ENCODE data around the gene LETM1.

DNA sequence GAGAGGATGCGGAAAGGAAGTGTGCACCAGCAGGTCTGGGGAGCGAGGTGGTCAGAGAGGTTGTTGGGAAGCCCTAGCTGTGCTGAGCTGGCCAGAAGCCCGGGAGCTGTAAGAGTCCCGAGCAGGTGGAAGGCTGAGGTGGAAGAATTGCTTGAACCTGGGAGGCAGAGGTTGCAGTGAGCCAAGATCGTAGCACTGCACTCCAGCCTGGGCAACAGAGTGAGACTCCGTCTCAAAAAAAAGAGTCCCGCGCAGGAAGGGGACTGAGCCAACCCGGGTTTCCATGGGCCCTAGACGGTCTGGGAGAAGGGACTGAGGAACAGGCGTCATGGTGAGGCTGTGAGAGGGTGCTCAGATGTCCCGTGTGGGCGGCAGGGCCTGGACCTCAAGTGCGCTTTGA, 75.5 kb downstream of the LETM1 start:
- TF ChIP-seq, protein P1, sequence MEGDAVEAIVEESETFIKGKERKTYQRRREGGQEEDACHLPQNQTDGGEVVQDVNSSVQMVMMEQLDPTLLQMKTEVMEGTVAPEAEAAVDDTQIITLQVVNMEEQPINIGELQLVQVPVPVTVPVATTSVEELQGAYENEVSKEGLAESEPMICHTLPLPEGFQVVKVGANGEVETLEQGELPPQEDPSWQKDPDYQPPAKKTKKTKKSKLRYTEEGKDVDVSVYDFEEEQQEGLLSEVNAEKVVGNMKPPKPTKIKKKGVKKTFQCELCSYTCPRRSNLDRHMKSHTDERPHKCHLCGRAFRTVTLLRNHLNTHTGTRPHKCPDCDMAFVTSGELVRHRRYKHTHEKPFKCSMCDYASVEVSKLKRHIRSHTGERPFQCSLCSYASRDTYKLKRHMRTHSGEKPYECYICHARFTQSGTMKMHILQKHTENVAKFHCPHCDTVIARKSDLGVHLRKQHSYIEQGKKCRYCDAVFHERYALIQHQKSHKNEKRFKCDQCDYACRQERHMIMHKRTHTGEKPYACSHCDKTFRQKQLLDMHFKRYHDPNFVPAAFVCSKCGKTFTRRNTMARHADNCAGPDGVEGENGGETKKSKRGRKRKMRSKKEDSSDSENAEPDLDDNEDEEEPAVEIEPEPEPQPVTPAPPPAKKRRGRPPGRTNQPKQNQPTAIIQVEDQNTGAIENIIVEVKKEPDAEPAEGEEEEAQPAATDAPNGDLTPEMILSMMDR (IDR thresholded peaks at IDR 0.05 in 4 of 5, conservative IDR thresholded peaks at IDR 0.05 in 1 of 5): no peak
- TF ChIP-seq POLR2A (IDR thresholded peaks at IDR 0.05): no peak

Measured in gastrocnemius medialis (tissue), 4 donors.